SK-N-MC (cell line): ENCODE measurements around the gene ENTR1.

ENCODE experiments used
- DNase-seq: peaks from one replicate; pipeline ENCODE4 v3.0.0-alpha.2; 2011; ENCODE audit warnings: low read depth, low spot score
- H3K27ac ChIP-seq: fragments of 200-600 bp; sonication (generic); 2 replicates; pipeline ENCODE4 v1.5.1; 2016; ENCODE audit warnings: mixed run types
- H3K36me3 ChIP-seq: fragments of 200-600 bp; sonication (generic); 2 replicates; pipeline ENCODE4 v1.6.1; 2017; ENCODE audit warnings: antibody characterized with exemption, low read length, mixed read lengths; ENCODE audit not compliant: insufficient read depth
- H3K4me3 ChIP-seq: fragments of 200-600 bp; sonication (generic); 2 replicates; pipeline ENCODE4 v1.5.1; 2016
- H3K9ac ChIP-seq: fragments of 200-600 bp; sonication (generic); 2 replicates; pipeline ENCODE4 v1.8.0; 2017; ENCODE audit warnings: mixed run types, mixed read lengths; ENCODE audit not compliant: insufficient read length
- H3K9me3 ChIP-seq: fragments of 200-600 bp; sonication (generic); 2 replicates; pipeline ENCODE4 v1.6.1; 2017; ENCODE audit warnings: low read depth, mild to moderate bottlenecking, antibody characterized with exemption, low read length, moderate library complexity, mixed read lengths
- EZH2 ChIP-seq: fragments of 200-600 bp; sonication (generic); IDR thresholded peaks from one replicate; pipeline ENCODE4 v1.6.1; 2017; ENCODE audit warnings: antibody characterized with exemption
- FOXP2 ChIP-seq: optimal IDR thresholded peaks from 2 replicates; pipeline ENCODE3; 2011; ENCODE audit warnings: mild to moderate bottlenecking, moderate library complexity; ENCODE audit not compliant: insufficient read depth; ENCODE audit errors: extremely low read length, control extremely low read depth
- POLR2AphosphoS5 ChIP-seq: IDR thresholded peaks from 2 replicates; pipeline ENCODE4 v1.6.1; 2012; ENCODE audit warnings: mild to moderate bottlenecking, low read depth, low read length, borderline replicate concordance

Gene ENTR1

GRCh38 chr9:136441191-136441680, 30.8 kb upstream of the ENTR1 start:
- TF ChIP-seq FOXP2 (no peak), EZH2 (no peak), POLR2AphosphoS5 (no peak)
- no peak for DNase-seq
- Histone ChIP-seq H3K27ac (no peak overlapping the region), H3K36me3 (peaks cover 20% of the 10 kb centered on the region; the same call in 1 of the 2 replicates), H3K9ac (no peak overlapping the region), H3K4me3 (no peak overlapping the region), H3K9me3 (no peaks in the 10 kb centered on the region)

- Histone ChIP-seq H3K36me3 (peaks cover 12% of the 10 kb centered on the region; the same call in 1 of the 2 replicates), H3K9me3 (no peaks in the 10 kb centered on the region), H3K4me3 (peak within 1 kb of the TSS; percentile 91), H3K27ac (0 out of 2 replicates have a peak within 1 kb of the TSS, but pooled peaks have one; percentile 26), H3K9ac (peak within 1 kb of the TSS; percentile 89)
- TF ChIP-seq EZH2 = no peak
- TF ChIP-seq POLR2AphosphoS5 = peak; percentile 66; the same call in 1 of the 2 replicates
- no peak for TF ChIP-seq FOXP2
- no peak for DNase-seq
Measured at GRCh38 chr9:136439481-136440408, 29.3 kb upstream of the ENTR1 start, which contains the start of gene INPP5E. Gene INPP5E, minus strand, starts transcription at chr9:136439845. Its CDS starts 426 bp downstream, at chr9:136439419.

- H3K36me3 ChIP-seq = peaks cover 11% of the 10 kb centered on the region; the same call in 1 of the 2 replicates
- H3K9me3 ChIP-seq = no peaks in the 10 kb centered on the region
- TF ChIP-seq EZH2 = no peak
- peak; percentile 6; the same call in 1 of the 2 replicates for TF ChIP-seq POLR2AphosphoS5
- no peak for TF ChIP-seq FOXP2
- no peak for DNase-seq
- H3K27ac ChIP-seq = no peak overlapping the region
- peak overlapping the region; percentile 89 for H3K9ac ChIP-seq
- peak overlapping the region; percentile 91 for H3K4me3 ChIP-seq
Measured at GRCh38 chr9:136438548-136439480, 28.4 kb upstream of the ENTR1 start.

- peaks cover 8% of the 10 kb centered on the region; the same call in 1 of the 2 replicates for H3K36me3 ChIP-seq
- no peaks in the 10 kb centered on the region for H3K9me3 ChIP-seq
- no peak overlapping the region for H3K27ac ChIP-seq
- H3K4me3 ChIP-seq = peak overlapping the region; percentile 91
- DNase-seq = no peak
- no peak for TF ChIP-seq POLR2AphosphoS5
- TF ChIP-seq FOXP2 = no peak
- no peak for TF ChIP-seq EZH2
- H3K9ac ChIP-seq = peak overlapping the region; percentile 89
Measured at GRCh38 chr9:136437839-136438547, 27.6 kb upstream of the ENTR1 start.

GRCh38 chr9:136437430-136437829, 27.0 kb upstream of the ENTR1 start:
- no peak for DNase-seq
- TF ChIP-seq FOXP2 = no peak
- TF ChIP-seq POLR2AphosphoS5 = no peak
- TF ChIP-seq EZH2 = no peak
- Histone ChIP-seq H3K27ac (no peak overlapping the region), H3K36me3 (peaks cover 2% of the 10 kb centered on the region; the same call in 1 of the 2 replicates), H3K9ac (peak overlapping the region; percentile 15), H3K4me3 (peak overlapping the region; percentile 91), H3K9me3 (no peaks in the 10 kb centered on the region)

GRCh38 chr9:136436055-136436634, 25.7 kb upstream of the ENTR1 start:
- TF ChIP-seq POLR2AphosphoS5 (no peak), FOXP2 (no peak), EZH2 (no peak)

GRCh38 chr9:136434580-136435169, 24.3 kb upstream of the ENTR1 start:
- no peak for DNase-seq
- Histone ChIP-seq H3K9ac (no peak overlapping the region), H3K27ac (no peak overlapping the region), H3K4me3 (no peak overlapping the region), H3K9me3 (no peaks in the 10 kb centered on the region), H3K36me3 (no peaks in the 10 kb centered on the region)
- no peak for TF ChIP-seq POLR2AphosphoS5
- no peak for TF ChIP-seq FOXP2
- TF ChIP-seq EZH2 = no peak

More at GRCh38 chr9:136436055-136436634, 25.7 kb upstream of the ENTR1 start:
- H3K36me3 ChIP-seq = no peaks in the 10 kb centered on the region; the same call in 1 of the 2 replicates
- H3K9ac ChIP-seq = no peak overlapping the region
- H3K9me3 ChIP-seq = no peaks in the 10 kb centered on the region
- no peak overlapping the region for H3K4me3 ChIP-seq
- DNase-seq = no peak
- no peak overlapping the region for H3K27ac ChIP-seq
